HS-5 (cell line): Measurements from ENCODE around the gene WDFY4.

Experiments used
- DNase-seq: peaks from one replicate; pipeline ENCODE4 v3.0.0-alpha.2; 2012; ENCODE audit warnings: low read depth

Gene WDFY4

DNA sequence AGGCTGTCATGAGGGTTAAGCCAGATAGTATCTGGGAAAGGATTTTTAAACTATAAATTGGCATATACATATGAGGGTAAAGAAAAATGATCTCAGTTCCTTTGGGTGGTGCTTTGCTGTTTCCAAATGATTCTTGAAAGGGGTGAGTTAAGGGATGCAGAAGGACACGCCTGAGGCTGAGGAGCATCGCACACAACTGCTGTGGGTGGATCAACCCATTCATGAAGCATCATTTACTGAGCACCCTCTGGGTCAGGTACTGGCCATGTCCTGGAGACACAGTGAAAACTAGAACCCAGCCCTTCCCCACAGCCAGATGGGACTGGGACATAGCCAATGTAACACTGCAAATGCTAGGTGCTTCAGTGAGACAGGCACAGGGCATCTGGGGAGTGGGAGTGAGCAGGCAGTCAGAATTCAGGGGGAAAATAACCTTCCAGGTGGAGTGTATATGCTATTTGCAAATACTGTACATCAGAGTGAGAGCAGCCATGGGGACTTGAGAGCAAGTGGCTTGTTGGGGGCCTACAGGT, 112.1 kb downstream of the WDFY4 start:
- no peak for DNase-seq

DNA sequence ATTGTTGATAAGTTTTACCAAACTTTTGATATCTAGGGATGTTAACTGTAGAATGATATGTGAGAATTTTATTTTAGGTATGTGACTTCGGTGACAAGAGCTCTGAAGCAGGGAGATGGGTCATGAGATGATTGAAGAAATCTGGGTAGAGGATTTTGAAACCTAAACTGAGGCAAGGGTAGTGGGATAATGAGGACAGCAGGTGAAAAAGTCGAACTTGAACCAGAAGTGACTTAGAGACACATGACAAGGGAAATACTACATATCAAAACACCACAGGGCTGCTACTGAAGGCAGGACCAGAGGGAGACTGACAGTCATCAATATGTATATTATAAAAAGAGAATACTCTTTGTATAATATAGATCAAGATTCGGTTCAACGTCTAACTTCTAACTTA, 113.2 kb downstream of the WDFY4 start:
- DNase-seq, result no peak

DNA sequence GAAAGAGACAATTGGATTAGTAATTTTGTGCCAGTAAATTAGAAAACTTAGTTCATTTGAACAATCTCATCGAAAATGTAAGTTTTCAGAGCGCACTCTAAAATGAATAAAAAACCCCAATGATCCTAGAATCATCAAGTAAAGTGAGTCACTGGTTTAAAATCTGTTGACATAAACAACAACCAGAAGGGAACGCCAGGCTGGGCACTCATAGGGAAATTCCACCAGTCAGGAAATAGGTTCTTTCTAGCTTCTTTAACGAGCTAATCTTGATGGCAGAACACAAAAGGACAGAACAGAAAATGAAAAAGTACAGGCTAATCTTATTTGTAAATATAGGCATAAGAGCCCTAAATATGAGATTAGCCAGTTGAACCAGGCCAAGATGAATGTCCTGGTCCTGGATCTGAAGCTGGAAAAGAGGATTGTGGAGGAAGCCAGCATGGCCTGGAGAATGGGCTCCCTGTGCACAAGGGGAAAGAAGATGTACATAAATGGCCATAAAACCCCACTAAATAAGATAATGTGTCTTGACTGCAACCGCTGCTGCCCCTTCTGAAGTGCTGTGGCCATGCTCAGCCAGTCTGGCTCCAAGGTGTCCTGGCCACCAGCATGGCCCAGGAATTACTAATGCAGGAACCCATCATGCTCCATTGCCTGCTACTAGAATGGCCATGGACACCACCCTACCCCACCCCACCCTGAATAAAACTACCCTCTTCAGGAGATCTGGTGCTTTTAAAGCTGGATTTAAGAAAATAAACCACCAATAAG, 114.0 kb downstream of the WDFY4 start:
- no peak for DNase-seq

DNA sequence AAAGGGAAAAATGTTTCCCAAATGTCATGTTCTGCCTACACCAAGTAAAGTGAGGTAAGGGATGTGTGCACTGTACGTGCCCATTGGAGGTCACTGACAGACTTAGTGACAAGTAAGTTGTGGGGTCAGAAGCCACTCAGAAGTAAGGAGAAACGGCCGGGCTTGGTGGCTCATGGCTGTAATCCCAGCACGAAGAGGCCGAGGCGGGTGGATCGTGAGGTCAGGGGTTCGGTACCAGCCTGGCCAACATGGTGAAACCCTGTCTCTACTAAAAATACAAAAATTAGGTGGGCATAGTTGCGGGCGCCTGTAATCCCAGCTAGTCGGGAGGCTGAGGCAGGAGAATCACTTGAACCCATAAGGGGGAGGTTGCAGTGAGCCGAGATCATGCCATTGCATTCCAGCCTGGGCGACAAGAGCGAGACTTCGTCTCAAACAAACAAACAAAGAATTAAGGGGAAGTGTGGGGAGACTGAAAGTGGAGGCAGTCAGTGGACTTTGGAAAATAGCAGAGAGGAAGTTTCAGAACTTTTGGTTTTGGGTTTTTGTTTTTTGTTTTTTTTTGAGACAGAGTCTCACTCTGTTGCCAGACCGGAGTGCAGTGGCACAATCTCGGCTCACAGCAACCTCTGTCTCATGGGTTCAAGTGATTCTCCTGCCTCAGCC, 114.8 kb downstream of the WDFY4 start:
- no peak for DNase-seq

DNA sequence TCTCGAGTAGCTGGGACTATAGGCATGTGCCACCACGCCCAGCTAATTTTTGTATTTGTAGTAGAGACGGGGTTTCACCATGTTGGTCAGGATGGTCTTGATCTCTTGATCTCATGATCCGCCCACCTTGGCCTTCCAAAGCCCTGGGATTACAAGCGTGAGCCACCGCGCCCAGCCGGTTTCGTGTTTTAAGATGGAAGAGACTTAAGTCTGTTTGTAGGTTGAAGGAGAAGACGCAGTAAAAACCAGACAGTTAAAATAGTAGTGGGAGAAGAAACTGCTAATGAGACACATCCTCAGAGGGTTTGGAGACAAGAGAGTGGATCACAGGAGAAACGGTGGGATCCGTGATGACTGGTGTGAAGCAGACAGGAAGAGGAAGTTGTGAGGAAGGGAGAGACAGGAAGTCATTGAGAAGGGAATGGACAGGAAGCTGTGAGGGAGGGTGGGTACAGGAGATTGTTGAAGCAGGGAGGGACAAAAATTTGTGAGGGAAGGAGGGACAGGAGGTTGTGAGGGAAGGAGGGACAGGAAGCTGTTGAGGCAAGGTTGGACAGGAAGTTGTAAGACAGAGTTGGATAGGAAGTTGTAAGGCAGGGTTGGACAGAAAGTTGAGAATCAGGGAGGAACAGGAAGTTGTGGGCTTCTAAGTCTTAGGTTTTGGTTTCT, 115.5 kb downstream of the WDFY4 start:
- no peak for DNase-seq

DNA sequence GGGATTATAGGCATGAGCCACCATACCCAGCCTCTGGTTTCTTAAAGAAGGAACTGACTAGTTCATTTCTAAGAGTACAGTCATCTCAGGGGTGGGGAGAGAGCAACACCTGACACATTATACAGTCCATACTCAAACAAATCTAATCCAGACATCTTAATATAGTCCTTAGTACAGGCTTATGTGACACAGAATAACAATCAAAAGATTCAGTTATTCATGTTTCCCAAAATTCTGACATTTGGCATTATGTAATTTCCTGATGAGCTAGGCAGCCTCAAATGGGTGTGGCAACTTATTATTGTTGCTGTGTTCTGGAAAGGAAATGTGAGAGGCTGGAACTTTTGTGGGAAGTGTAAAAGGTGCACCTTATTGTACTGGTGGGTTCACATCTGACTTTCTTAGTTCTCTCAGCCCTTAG, 116.3 kb downstream of the WDFY4 start:
- peak; percentile 33 for DNase-seq

DNA sequence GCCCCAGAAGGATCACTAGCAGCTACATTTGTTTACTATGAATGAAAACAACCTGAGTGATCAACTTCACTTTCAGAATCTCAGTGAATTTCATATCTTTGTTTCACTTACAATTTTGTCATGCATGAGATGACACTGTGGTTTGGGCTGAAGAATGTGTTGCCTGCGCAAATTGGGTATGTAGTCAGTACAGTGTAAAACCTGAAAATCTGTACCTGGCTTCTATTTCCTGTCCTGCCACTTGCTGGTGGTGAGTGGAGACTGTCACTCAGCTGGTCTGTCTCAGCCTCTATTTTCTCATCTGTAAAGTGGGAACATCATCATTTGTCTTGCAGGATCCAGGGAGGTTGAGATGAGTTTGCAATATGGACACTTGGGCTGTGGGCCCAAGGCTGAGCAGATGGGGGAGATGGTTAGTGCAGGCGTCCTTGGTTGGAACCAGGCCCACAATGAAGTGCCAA, 118.0 kb downstream of the WDFY4 start:
- no peak for DNase-seq

DNA sequence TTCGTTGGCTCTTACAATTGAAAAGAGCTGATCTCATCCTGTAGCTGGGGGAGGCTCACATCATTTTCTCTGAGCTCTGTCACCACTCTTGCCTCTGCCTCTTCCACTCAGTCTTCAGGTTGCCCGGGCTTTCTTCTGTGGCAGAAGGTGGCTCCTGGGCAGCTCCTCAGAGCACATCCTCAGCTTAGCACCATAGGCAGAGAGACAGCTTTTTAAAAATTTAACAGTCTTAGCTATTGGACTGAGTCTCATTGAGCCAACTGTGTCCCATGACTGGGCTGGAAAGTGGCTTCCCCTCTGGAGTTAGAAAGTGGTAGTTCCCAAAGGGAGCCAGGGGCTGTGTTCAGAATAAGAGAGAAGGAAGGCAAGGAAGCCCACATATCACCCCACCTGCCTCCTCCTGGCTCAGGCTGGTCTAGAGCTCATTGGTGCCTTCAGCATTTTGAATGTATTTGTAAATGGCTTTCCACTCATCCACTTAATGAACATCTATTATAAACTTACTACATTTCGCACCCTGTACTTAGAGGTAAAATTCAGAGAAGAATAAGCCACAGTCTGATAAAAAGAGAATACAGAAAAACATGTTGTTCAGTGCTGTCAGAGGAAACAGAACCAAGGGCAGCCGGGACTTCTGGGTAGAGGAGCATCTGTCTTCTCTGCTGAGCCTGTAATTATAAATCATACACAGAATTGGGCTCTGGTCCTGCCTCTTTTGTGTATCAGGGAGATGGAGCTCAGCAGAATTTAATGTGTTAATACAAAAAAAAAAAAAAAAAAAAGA, 119.3 kb downstream of the WDFY4 start:
- DNase-seq, result no peak

DNA sequence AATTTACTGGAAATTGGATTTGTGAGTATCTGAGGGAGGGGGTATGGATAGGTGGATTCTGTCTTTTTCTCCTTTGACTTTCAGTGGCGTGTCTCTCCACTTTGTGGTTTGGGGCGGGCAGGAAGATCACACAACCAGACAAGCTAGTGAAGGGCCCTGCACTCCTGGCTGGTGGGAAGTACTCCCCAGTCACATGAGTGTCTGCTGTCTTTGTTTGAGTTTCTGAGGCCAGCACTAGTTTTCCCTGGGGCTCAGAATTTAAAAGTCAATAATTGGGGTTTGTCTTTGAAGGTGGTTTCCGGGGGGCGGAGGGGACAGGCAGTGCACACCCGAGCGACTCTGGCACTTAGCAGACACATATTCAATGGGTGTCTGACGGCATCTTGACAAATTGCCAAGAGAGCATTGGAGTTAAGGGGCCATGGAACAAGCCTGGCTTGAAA, 120.1 kb downstream of the WDFY4 start:
- no peak for DNase-seq

DNA sequence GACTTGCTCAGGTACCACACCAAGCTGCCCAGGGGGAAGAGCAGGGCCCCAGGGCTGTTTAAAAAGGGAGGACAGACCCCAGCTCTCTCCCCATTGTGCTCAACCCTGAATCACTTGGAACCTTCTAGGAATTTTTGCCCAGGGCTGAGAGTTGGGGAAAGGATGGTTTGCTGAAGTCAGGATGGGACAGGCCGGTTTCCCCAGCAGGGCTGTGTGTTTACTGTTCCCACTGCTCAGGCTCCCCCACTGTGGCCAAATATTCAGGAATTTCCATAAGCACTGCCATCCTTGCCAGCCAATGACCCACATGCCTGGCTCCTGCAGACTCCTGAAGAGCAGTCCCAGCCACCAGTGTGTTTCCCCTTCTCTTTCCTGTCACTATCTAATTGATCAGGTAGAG, 120.7 kb downstream of the WDFY4 start:
- no peak for DNase-seq

DNA sequence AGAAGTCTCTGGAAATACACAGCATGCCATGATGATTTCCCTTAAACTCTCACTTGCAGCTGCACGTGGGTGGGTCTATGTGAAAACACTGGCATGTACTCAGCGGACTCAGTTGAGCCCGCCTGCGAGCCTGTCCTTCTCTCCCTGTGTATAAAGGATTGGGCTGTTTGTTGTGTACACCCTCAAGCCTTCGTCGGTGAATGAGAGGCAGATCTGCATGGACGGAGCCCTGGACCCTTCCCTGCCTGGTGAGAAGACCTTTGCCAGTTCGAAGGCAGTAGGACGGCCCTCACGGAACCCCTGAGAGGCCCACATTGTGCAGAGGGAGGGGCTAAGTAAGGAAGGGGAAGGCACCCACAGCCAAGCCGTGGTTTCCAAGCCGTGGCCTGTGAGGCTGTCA, 121.2 kb downstream of the WDFY4 start:
- no peak for DNase-seq

DNA sequence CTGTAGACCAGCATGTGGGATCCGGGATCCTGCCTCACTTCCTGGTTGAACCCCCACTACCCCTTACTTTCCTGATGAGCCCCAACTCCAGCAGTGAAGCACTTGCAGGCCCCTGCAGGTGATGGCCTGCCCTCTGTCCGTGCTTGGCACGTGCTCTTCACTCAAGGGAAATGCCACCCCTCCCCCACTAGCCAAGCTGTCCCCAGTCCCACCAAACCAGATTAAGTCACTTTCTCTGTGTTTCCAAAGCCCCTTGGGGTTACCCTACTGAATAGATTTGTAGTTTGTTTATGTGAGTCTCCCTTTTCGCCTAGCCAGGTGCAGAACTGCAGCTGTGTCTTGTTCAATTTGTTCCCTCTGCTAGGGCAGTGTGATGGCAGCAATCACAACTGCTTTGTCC, 121.7 kb downstream of the WDFY4 start:
- DNase-seq, result no peak

DNA sequence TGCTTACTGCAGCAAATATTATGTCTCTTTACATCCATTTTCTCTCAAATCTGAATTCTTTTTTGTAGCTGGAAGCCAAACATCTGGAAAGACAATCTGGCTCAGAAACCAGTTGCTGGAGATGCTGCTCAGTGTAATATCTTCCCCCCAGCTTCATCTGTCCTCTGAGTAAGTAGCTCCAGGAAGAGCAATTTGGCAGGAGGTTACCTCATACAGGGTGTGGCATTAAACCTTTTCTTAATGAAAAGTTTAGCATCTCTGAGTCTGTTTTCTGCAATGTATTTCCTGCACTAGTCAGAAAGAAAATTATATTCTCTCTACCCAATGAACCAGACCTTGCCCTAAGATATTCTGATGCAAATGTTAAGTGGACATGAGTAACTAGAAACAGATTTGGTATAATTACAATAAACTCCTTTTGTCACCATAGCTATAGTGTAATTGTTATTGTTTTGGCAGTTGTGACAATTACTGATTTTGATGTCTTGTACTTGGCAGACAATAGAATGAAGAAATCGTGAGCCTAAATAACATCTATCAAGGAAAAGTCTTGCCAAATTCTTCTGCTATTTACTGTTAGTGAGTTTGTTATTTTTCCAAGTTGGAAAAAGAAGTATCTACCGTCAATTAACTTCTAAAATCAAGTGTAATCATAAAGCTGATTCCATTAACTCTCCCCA, 123.3 kb downstream of the WDFY4 start:
- no peak for DNase-seq

DNA sequence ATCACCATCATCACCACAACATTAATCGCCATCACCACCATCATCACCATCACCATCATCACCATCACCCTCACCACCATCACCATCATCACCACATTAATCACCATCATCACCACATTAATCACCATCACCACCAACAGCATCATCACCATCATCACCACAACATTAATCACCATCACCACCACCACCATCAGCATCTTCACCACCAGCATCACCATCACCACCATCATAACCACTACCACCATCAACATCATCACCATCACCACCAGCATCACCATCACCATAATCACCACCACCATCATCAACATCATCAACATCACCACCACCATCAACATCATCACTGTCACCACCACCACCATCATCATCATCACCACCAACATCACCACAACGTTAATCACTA, 124.6 kb downstream of the WDFY4 start:
- DNase-seq, result no peak

DNA sequence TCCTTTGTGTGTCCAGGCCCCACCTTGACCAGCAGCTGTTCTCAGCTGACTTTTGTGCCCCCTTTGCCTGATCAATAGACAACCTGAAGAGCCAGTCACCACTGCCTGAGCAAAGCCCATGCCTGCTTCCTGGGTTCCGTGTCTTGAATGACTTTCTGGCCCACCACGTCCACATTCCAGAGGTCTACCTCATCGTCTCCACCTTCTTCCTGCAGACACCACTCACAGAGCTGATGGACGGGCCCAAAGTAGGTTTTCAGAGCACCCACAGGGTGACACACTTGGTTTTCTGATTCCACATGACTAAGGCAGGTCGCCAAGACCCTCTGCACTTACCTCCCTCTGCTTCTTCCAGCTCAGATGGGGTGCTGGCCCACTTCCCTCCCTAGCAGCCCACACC, 126.8 kb downstream of the WDFY4 start:
- no peak for DNase-seq

DNA sequence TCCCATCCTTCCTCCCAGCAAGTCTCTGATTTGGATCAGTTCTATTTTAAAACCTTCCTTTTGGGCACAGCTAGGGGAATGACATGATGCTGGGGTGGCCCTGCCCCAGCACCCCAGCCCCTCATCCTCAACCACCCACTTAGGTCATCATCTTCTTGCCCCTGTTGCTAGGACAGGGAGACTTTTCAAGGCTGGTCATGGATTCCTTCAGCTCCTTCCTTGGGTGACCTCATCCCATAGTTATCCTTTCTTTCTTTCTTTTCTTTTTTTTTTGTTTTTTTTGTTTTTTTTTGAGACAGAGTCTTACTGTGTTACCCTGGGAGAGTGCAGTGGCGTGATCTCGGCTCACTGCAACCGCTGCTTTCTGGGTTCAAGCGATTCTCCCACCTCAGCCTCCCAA, 127.2 kb downstream of the WDFY4 start:
- DNase-seq, result no peak

DNA sequence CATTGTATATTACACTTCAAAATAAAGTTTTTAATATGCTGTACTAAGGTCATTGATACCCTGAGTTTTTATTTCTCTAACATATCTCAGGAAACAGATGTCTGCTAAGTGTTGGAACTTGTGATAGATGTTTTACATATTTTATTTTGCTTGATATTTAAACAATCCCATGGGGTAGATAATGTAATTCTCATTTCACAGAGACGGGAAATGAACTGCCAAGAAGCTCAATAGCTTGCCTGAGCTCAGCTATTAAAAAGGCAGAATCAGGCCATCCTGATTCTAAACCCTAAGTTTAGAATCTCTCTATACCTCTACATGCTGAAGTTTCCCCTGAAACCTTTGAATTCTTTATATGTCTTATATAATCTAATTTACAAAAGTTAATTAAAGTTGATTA, 128.6 kb downstream of the WDFY4 start:
- DNase-seq, result no peak

DNA sequence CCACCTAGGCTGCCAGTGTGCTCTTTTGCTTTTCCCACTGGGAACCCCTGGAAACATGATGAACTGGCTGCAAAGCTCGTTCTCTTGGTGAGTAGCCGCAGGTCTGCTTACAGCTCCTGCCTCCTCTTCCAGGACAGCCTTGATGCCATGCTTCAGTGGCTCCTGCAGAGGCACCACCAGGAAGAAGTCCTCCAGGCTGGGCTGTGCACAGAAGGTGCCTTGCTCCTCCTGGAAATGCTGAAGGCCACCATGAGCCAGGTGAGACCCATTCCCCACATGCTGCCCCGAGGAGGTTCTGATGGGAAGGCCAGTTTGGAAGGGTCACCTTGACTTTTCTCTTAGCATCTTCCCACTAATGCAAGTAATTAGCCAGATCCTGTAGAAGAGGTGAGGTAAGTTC, 129.2 kb downstream of the WDFY4 start:
- DNase-seq, result no peak

DNA sequence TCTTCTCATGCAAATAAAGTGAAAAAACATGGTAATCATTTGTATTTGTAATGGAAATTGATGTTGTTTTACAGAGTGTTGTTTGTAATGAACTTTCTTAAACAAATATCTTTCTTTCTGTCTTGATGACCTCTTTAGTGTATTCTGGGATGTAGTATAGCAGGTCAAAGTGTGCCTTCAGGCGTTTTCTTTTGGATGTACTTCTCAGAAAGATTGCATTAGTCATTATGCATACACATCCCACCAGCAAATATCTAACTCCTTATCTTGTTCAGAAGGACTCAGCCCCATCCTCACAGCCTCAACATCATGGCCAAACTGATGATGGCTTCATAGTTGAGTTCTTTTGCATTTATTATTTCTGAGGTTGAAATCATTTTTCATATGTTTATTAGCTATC, 130.3 kb downstream of the WDFY4 start:
- DNase-seq, result no peak

DNA sequence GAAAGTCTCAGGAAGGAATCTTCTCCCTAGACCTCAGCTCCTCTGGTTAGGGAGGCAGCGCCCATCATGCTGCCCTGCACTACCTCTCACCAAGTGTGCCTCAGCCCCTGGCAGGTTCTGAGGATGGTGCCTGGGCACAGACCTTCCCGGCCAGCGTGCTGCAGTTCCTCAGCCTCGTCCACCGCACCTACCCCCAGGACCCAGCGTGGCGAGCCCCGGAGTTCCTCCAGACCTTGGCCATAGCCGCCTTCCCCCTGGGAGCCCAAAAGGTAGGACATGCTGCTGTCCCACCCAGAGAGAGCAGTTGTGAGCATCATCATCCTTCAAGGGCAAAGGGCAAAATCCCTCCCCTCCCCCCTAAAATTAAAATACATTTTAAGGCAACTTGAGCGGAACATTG, 132.5 kb downstream of the WDFY4 start:
- no peak for DNase-seq

DNA sequence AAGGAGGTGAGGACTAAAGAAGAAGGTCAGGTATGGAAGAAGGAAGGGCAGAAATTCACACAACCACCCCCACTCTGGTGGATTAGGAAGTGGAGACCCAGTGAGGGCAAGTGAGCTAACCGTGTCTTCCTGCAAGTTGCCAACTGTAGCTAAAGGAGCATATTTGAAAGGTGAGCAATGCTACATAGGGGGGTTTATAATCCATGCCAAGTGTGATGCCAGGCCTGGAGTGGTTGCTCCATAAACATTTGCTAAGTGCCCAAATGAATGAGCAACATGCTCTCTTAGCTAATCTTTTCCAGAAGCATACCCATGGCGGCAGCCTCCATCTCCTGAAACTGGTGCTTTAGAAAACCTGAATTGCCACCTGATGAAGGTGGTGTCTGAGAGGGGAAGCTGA, 133.4 kb downstream of the WDFY4 start:
- DNase-seq, result no peak
